Muscle of arm (tissue), 12 donors: ENCODE data around the gene ACOX3. TPM values are rescaled to one million over a fixed set of nuclear protein-coding genes. Genes with fewer than 3 reads are reported as not detected.
A peak's percentile ranks its signal among the peaks of the same experiment; 100 is the strongest.

ENCODE experiments used
- DNase-seq: peaks from one replicate; pipeline ENCODE4 v3.0.0-alpha.2; 2013
- polyA plus RNA-seq, 12 donors: library from polyadenylated mRNA; unstranded; fragments of 120-200 nt; gene quantifications; one replicate each; pipeline ENCODE4 v1.2.1, GENCODE V29; 2013; ENCODE audit not compliant: insufficient read length in 12 of 12

The ACOX3 gene
- polyA plus RNA-seq, 12 donors, result 11.5 to 24.9 (median 14.5) TPM; not detected in 1

- DNase-seq, result peak; percentile 62
These were observed 28.4 kb upstream of the ACOX3 start for GRCh38 chr4:8468746-8469535.

GRCh38 chr4:8467016-8467415, 26.5 kb upstream of the ACOX3 start:
- no peak for DNase-seq

GRCh38 chr4:8465615-8466611, 25.4 kb upstream of the ACOX3 start:
- DNase-seq, result no peak

GRCh38 chr4:8464381-8464780, 23.9 kb upstream of the ACOX3 start:
- DNase-seq, result no peak

GRCh38 chr4:8463811-8464210, 23.3 kb upstream of the ACOX3 start:
- DNase-seq, result no peak

- DNase-seq, result no peak
These were observed 21.1 kb upstream of the ACOX3 start for GRCh38 chr4:8461616-8462015.

GRCh38 chr4:8461086-8461485, 20.6 kb upstream of the ACOX3 start:
- no peak for DNase-seq

GRCh38 chr4:8459867-8460445, 19.4 kb upstream of the ACOX3 start:
- no peak for DNase-seq

GRCh38 chr4:8457646-8458252, 17.2 kb upstream of the ACOX3 start:
- DNase-seq, result no peak

GRCh38 chr4:8453957-8454356, 13.4 kb upstream of the ACOX3 start:
- DNase-seq, result no peak

- DNase-seq, result no peak
These were observed 11.1 kb upstream of the ACOX3 start for GRCh38 chr4:8451440-8452182.

GRCh38 chr4:8446122-8446521, 5.6 kb upstream of the ACOX3 start:
- DNase-seq, result no peak

- no peak for DNase-seq
These were observed 3.3 kb upstream of the ACOX3 start for GRCh38 chr4:8443801-8444200.

- no peak for DNase-seq
These were observed 2.3 kb upstream of the ACOX3 start for GRCh38 chr4:8442596-8443358.

GRCh38 chr4:8441499-8442091, 1.1 kb upstream of the ACOX3 start:
- no peak for DNase-seq

GRCh38 chr4:8439914-8440491, 520 bp downstream of the ACOX3 start:
- no peak for DNase-seq

GRCh38 chr4:8439168-8439567, 1.4 kb downstream of the ACOX3 start:
- no peak for DNase-seq

- no peak for DNase-seq
These were observed 1.8 kb downstream of the ACOX3 start for GRCh38 chr4:8438743-8439142.

- DNase-seq, result peak; percentile 7
These were observed 3.2 kb downstream of the ACOX3 start for GRCh38 chr4:8437281-8437680.
